Duodenal mucosa (tissue), 2 donors: ENCODE measurements around the gene TMEM243.

Experiments
- H3K27ac ChIP-seq: one replicate; pipeline ENCODE4 v1.7.0; 2013; ENCODE audit warnings: low read depth, low read length
- H3K27me3 ChIP-seq, 2 donors: one replicate each; pipeline ENCODE4 v1.7.0; 2013; ENCODE audit warnings: low read length in 2 of 2, control low read depth in 1 of 2; ENCODE audit not compliant: insufficient read depth in 2 of 2, control insufficient read depth in 1 of 2
- H3K36me3 ChIP-seq, 2 donors: one replicate each; pipeline ENCODE4 v1.7.0; 2013; ENCODE audit warnings: low read length in 2 of 2, control low read depth in 1 of 2; ENCODE audit not compliant: insufficient read depth in 2 of 2, control insufficient read depth in 1 of 2
- H3K4me1 ChIP-seq, 2 donors: one replicate each; pipeline ENCODE4 v1.7.0; 2013; ENCODE audit warnings: low read length in 2 of 2, control low read depth in 1 of 2; ENCODE audit not compliant: insufficient read depth in 2 of 2, control insufficient read depth in 1 of 2
- H3K4me3 ChIP-seq, 2 donors: one replicate each; pipeline ENCODE4 v1.7.0; 2013; ENCODE audit warnings: low read length in 2 of 2, low read depth in 1 of 2
- H3K9ac ChIP-seq, 2 donors: one replicate each; pipeline ENCODE4 v1.7.0; 2013; ENCODE audit warnings: low read length in 2 of 2, low read depth in 1 of 2
- H3K9me3 ChIP-seq, 2 donors: one replicate each; pipeline ENCODE4 v1.7.0; 2013; ENCODE audit warnings: low read length in 2 of 2, control low read depth in 1 of 2; ENCODE audit not compliant: control insufficient read depth in 1 of 2

TMEM243 gene

DNA sequence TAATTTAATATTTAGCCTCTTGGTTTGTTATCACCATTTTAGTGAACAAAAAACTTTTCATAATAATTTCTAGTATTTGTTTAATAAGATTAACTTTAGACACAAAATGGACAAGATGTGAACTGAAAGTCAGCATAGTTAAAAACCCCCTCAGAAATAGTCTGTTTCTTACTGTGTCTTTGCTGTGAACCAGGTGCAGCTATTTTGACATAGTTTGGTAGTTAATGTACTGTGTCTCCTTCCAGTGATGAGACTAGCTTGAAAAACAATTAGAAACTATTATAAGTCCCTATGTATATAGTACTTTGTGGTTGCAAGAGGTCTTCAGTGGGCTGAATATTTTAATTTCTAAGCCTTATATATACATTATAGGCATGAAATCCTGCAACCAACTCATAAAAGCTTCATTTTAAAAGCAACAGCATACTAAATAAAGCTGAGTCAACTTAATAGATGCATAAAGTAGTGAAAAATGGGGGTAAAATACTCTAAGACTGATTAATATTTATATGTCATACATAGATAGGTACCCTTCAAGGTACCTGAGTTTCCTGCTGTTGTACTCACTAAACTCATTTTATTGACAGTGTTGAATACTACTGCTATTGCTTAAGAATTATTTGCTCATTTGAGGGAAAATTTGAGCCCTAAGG lies 48.1 kb downstream of the TMEM243 start:
- H3K36me3 ChIP-seq: peaks cover 40 to 70% of the 10 kb centered on the region in 2 donors
- no peaks in the 10 kb centered on the region for H3K4me1 ChIP-seq
- H3K4me3 ChIP-seq: no peak overlapping the region
- H3K9ac ChIP-seq: no peak overlapping the region
- no peaks in the 10 kb centered on the region for H3K27me3 ChIP-seq
- H3K27ac ChIP-seq: no peak overlapping the region
- H3K9me3 ChIP-seq: no peaks in the 10 kb centered on the region

DNA sequence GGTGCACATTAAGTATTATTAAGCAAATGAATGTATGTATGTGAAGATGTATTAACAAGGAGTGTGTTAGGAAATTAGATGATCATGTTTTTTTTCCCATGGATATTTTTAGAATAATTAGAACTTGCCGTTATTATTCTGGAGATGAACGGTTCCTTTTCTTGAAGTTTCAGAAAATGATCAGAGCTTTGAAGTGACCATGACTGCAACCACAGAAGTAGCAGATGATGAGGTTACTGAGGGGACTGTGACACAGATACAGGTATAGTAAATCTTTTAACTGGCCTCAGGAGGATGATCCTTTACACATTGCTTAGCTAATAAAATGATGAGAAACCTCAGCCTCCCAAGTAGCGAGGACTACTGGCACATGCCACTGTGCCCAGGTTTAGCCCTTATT lies 48.7 kb downstream of the TMEM243 start:
- H3K27ac ChIP-seq: no peak overlapping the region
- H3K9me3 ChIP-seq: no peaks in the 10 kb centered on the region
- no peaks in the 10 kb centered on the region for H3K4me1 ChIP-seq
- no peak overlapping the region for H3K9ac ChIP-seq
- no peaks in the 10 kb centered on the region for H3K27me3 ChIP-seq
- H3K36me3 ChIP-seq: peaks cover 40 to 73% of the 10 kb centered on the region in 2 donors
- H3K4me3 ChIP-seq: no peak overlapping the region

DNA sequence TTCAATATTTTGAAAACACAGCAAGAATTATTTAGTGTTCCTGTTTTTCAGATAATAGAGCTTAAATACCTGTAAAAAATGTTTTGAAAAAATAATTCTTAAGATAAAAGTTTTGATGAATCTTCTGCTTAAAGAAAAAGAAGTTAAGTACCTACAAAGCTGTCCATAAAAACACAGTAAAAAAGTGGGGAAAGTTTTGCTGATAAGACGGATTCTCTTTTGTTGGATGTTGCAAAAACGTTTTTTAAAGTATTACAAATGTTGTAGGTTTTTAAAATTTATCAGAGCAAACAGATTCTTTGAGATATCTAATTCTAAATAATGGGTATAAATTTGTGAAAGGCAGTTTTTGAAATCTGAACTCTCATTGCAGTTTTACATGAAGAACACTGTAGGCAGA lies 55.1 kb downstream of the TMEM243 start:
- Histone ChIP-seq H3K9me3 (no peaks in the 10 kb centered on the region), H3K9ac (no peak overlapping the region), H3K27ac (no peak overlapping the region), H3K4me1 (no peaks in the 10 kb centered on the region), H3K27me3 (no peaks in the 10 kb centered on the region), H3K4me3 (no peak overlapping the region), H3K36me3 (peaks cover 18 to 50% of the 10 kb centered on the region in 2 donors)

DNA sequence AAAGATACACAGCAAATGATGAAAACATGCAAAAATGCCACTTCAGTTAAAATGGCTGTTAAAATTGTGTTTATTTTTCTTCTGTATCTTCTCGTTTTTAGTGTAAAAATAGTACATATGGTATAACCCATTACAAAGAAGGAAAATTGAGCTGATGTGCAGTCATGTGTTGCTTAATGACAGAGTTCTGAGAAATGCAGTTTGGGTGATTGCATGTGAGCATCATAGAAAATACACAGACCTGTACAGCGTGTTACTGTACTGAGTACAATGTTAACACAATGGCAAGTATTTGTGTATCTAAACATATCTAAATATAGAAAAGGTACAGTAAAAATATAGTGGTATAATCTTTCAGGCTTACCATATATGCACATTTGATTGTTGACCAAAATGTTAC lies 60.0 kb downstream of the TMEM243 start:
- Histone ChIP-seq H3K27ac (no peak overlapping the region), H3K9ac (no peak overlapping the region), H3K4me3 (no peak overlapping the region), H3K4me1 (peaks cover 8 to 30% of the 10 kb centered on the region in 2 donors), H3K36me3 (peaks cover 0 to 7% of the 10 kb centered on the region in 2 donors), H3K9me3 (no peaks in the 10 kb centered on the region), H3K27me3 (no peaks in the 10 kb centered on the region)

DNA sequence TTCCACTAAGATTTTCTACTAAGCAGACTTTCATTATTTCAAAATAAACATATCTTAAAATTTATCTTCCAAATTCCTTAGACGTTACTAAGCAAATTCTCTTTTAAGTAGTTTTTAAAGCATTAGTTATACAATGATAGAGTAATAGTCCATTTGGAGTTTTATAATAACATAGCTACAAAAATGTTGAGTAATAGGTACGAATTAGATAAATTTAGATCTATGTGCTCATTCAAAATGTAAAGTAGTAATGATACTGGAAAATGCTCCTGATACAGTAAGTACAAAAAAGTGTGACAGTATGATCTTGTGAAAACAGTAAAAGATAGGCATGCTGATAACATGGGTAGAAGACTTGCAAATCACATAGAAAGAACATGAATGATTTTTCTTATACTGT lies 62.8 kb downstream of the TMEM243 start:
- Histone ChIP-seq H3K9me3 (no peaks in the 10 kb centered on the region), H3K4me3 (no peak overlapping the region), H3K4me1 (peaks cover 18 to 41% of the 10 kb centered on the region in 2 donors), H3K9ac (no peak overlapping the region), H3K27ac (no peak overlapping the region), H3K27me3 (no peaks in the 10 kb centered on the region), H3K36me3 (no peaks in the 10 kb centered on the region)

DNA sequence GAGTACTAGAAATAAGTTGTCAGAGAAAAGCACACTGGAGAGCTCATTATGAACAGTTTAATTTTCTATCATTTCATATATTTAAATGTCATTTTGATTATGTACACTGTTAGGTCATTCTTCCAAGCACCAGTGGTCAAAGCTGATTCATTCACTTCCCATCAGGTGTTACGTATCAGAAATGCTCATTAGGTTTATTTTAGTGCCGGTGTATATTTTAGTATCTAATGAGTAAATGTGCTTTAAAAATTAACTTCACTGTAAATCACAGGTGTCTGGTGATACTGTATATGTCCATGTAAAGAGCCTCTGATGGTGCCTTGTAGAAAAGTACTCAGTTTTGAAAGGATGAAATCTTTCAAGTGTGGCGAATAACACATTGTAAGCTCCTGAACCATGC lies 63.7 kb downstream of the TMEM243 start:
- Histone ChIP-seq H3K27me3 (no peaks in the 10 kb centered on the region), H3K4me1 (peaks cover 21 to 46% of the 10 kb centered on the region in 2 donors), H3K36me3 (no peaks in the 10 kb centered on the region), H3K9ac (peak overlapping the region in 1 of 2 donors; percentile 28), H3K27ac (no peak overlapping the region), H3K9me3 (no peaks in the 10 kb centered on the region), H3K4me3 (no peak overlapping the region)

DNA sequence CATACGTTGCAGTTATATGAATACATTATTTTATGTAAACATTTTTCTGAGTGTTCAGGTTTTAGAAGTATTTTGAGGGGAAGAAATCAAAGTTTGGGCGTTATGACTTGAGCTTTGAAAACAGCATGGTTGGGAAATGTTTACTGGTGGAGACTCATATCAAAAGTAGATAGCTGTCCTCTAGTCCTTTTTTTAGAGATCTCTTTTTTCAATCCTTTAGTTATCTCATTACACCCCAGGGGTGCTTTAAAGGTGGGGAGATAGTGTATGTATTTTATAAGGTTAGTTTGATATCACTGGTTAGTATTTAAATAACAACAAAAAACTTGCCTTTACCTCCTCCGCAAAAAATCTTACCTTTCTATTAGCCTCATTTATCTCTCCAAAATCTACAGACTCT lies 65.0 kb downstream of the TMEM243 start:
- Histone ChIP-seq H3K27ac (no peak overlapping the region), H3K4me3 (peak overlapping the region; percentile 83 to 94), H3K27me3 (no peaks in the 10 kb centered on the region), H3K9me3 (no peaks in the 10 kb centered on the region), H3K36me3 (no peaks in the 10 kb centered on the region), H3K4me1 (peaks cover 21 to 46% of the 10 kb centered on the region in 2 donors), H3K9ac (peak overlapping the region in 1 of 2 donors; percentile 11)

DNA sequence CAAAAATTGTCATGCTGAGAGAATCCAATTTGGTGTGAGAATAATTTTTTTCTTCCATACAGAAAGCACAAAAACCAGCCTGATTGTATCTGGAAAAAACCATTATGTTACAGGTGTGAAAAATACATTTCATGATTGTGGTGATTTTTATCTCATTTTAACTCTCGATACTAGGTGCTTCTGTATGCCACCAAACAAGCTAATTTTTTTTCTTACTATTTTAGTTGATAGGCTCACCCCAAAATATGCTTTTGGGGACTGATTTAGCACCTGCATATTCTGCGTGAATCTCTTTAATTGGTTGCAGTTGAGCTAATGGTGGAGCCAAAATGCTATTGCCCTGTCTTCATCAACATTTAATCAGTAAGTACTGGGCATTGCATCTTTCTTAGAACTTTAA lies 65.4 kb downstream of the TMEM243 start:
- no peak overlapping the region for H3K27ac ChIP-seq
- H3K9me3 ChIP-seq: no peaks in the 10 kb centered on the region
- peak overlapping the region; percentile 45 to 92 for H3K9ac ChIP-seq
- H3K4me1 ChIP-seq: peaks cover 21 to 46% of the 10 kb centered on the region in 2 donors
- H3K36me3 ChIP-seq: no peaks in the 10 kb centered on the region
- no peaks in the 10 kb centered on the region for H3K27me3 ChIP-seq
- peak overlapping the region; percentile 83 to 94 for H3K4me3 ChIP-seq

DNA sequence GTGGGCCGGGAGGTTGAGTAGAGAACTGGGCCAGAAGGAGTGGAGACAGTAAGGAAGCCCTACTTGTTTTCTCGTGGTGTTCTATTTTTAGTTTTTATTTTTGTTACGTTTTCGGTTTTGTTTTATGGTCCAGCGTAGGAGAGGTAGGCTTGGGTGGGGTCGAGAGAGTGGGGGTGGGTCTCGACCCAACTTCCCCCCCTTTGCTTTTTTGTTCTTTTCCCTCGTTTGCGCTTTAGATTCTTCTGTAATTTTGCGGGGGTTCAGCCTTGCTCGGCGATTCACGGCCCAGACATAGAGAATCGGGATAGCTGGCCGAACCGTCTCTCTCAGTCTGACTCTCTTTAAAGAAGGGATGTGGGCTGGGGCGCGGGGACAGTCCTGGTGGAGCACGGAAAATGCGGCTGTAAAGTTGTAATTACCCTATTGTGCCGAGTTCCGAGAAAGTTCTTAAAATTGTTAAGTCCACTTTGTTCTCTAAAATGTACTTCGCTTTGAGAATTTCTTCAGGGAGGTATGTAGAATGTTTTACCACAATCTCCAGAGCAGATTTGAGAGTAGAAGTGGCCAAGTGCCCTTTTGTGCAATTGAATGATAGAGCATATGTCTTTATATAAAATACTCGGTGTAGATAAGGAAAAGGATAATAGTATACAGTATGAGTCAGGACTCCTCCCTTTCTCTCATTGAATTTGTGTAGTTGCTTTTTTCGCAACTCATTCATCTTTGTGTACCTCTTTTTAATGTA lies 66.5 kb downstream of the TMEM243 start:
- peak overlapping the region; percentile 97 for H3K27ac ChIP-seq
- H3K36me3 ChIP-seq: no peaks in the 10 kb centered on the region
- peaks cover 21 to 46% of the 10 kb centered on the region in 2 donors for H3K4me1 ChIP-seq

DNA sequence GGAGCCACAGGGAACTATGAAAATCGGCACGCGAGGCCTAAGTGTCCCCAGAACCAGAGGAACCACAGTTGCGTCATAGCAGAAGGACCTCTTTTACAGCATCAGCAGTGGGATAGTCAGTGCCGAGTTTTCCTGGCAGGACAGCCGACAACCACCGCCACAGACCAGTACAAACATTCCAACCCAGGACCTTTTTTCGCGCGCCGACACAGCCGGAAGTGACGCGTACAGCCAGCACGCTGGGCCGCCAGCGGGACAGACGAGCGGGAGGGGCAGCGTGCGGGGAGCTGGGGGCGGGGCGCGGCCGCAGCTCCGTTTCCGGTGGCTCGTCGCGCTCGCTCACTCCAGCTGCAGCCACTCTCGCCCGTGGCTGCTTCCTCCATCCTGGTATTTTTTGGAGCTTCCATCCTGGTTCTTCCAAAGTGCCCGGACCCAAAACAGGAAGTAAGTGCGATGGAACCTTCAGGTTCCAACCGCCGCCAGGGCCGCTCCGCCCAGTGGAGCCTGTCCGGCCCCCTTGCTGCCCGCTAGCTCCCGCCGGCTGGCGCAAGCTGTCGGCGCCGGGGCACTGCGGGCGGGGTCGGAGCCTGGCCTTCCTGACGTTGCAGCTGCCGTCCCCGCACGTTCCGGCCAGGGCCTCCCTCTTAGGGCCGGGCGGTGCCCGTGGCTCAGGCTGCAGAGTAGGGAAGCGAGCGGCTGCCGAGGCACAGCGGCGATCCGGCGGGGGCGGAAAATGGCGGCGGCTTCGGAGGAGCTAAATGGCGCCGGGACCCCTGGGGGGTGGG lies 67.2 kb downstream of the TMEM243 start, which contains the start of gene DMTF1:
Gene DMTF1, plus strand, starts transcription at position 342 of the 785 bp plus-strand sequence. CDS start 12,489 bp downstream, outside the sequence.
- Histone ChIP-seq H3K36me3 (no peaks in the 10 kb centered on the region), H3K27ac (peak within 1 kb of the TSS; percentile 97), H3K4me1 (peaks cover 21 to 42% of the 10 kb centered on the region in 2 donors), H3K9ac (peak within 1 kb of the TSS; percentile 79 to 92), H3K4me3 (peak within 1 kb of the TSS; percentile 83 to 94), H3K9me3 (no peaks in the 10 kb centered on the region), H3K27me3 (no peaks in the 10 kb centered on the region)

More for the DNA sequence above, 66.5 kb downstream of the TMEM243 start:
- no peaks in the 10 kb centered on the region for H3K9me3 ChIP-seq
- peak overlapping the region; percentile 79 to 92 for H3K9ac ChIP-seq
- H3K4me3 ChIP-seq: peak overlapping the region; percentile 83 to 94
- no peaks in the 10 kb centered on the region for H3K27me3 ChIP-seq
